Activated CD4-positive, alpha-beta T cell treated with anti-CD3 and anti-CD28 coated beads for 24 hours (primary cell): ENCODE results near the gene PYY.
"Not testable (repeated sequence)": the region's sequence is repeated elsewhere in the genome, so short reads cannot be mapped to it uniquely, and the experiment has no call there.

ENCODE experiments used
- DNase-seq, 2 donors: peaks; one replicate each; pipeline ENCODE4 v3.0.0-alpha.2; 2020; ENCODE audit warnings: low read depth in 2 of 2

PYY gene

GRCh38 chr17:43946781-43947180 is 7.0 kb downstream of the PYY start:
- no peak for DNase-seq

GRCh38 chr17:43945074-43945829 is 8.5 kb downstream of the PYY start:
- no peak for DNase-seq

- no peak for DNase-seq
These were observed 11.6 kb downstream of the PYY start, which contains the start of gene PPY for GRCh38 chr17:43942051-43942685. PPY (minus strand) TSS chr17:43942476; CDS start chr17:43941654, 822 bp downstream.

GRCh38 chr17:43940630-43941029 is 13.1 kb downstream of the PYY start:
- no peak for DNase-seq

GRCh38 chr17:43939886-43940285 is 13.9 kb downstream of the PYY start:
- no peak for DNase-seq

GRCh38 chr17:43939452-43939851 is 14.3 kb downstream of the PYY start:
- DNase-seq, result not testable (repeated sequence)

GRCh38 chr17:43938838-43939182 is 14.9 kb downstream of the PYY start:
- DNase-seq, result no peak

GRCh38 chr17:43936434-43936833 is 17.3 kb downstream of the PYY start:
- no peak for DNase-seq

GRCh38 chr17:43935926-43936261 is 17.8 kb downstream of the PYY start:
- no peak for DNase-seq

GRCh38 chr17:43935204-43935925 is 18.4 kb downstream of the PYY start:
- no peak for DNase-seq

- no peak for DNase-seq
These were observed 20.8 kb downstream of the PYY start for GRCh38 chr17:43932923-43933322.

- no peak for DNase-seq
These were observed 21.4 kb downstream of the PYY start for GRCh38 chr17:43932357-43932756.

GRCh38 chr17:43931062-43931571 is 22.6 kb downstream of the PYY start:
- DNase-seq, result no peak

- DNase-seq, result no peak
These were observed 25.1 kb downstream of the PYY start for GRCh38 chr17:43928609-43929008.

- DNase-seq, result not testable (repeated sequence)
These were observed 25.8 kb downstream of the PYY start for GRCh38 chr17:43927929-43928328.

- no peak for DNase-seq
These were observed 26.5 kb downstream of the PYY start for GRCh38 chr17:43927060-43927864.

- DNase-seq, result no peak
These were observed 29.2 kb downstream of the PYY start for GRCh38 chr17:43924558-43924957.

GRCh38 chr17:43920500-43921095 is 33.1 kb downstream of the PYY start:
- no peak for DNase-seq

- DNase-seq, result no peak
These were observed 35.7 kb downstream of the PYY start for GRCh38 chr17:43918026-43918389.

- DNase-seq, result peak in 1 of 2 donors; percentile 36
These were observed 36.3 kb downstream of the PYY start for GRCh38 chr17:43917348-43918025.

- no peak for DNase-seq
These were observed 36.8 kb downstream of the PYY start for GRCh38 chr17:43917016-43917347.
